HG02759 (cell line): Measurements from ENCODE around the gene TMEM214.
A peak's percentile ranks its signal among the peaks of the same experiment; 100 is the strongest.

Experiments
- ATAC-seq: cut with Tn5 transposase; IDR thresholded peaks from one replicate; pipeline ENCODE4 v1.9.1; 2021; ENCODE audit warnings: mild to moderate bottlenecking, moderate library complexity; ENCODE audit not compliant: unreplicated experiment

TMEM214 gene

DNA sequence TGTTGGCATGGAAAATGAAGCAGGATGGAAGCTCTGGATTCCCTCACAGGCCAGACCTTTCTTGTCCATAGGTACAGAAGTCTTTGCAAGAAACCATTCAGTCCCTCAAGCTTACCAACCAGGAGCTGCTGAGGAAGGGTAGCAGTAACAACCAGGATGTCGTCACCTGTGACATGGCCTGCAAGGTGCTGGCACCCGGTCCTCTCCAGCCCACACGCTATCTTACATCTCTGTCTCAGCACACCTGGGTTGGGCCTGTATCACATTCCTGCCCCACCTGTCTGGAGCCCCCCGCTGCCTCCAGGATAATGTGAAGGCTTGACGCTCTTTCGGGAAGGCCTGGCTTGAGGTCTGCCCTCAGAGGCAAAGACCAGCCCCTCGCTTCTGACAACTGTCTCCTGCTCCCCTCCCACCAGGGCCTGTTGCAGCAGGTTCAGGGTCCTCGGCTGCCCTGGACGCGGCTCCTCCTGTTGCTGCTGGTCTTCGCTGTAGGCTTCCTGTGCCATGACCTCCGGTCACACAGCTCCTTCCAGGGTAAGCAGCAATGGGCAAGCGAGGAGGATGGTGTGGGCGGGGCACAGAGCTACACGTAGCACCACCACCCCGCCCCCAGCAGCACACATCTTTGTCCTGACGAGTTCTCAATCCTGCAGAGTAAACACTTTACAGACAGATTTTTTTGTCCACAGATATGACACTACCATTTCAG lies 6.0 kb downstream of the TMEM214 start:
- ATAC-seq: no peak

- no peak for ATAC-seq
Measured at GRCh38 chr2:27039426-27039825, 6.7 kb downstream of the TMEM214 start.

DNA sequence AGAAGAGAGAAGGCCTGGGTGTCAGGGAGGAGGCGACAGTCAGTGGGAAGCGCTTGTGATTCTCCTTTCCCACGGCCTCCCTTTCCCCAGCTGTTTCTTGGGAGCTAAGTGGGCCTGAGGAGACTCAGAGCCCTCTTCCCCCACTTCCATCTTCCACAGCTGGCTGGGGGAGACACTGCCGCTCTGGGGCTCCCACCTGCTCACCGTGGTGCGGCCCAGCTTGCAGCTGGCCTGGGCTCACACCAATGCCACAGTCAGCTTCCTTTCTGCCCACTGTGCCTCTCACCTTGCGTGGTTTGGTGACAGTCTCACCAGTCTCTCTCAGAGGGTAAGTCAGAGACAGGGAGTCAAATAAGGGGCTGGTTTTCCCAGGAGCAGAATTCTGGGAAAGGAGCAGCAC lies 7.1 kb downstream of the TMEM214 start:
- no peak for ATAC-seq

DNA sequence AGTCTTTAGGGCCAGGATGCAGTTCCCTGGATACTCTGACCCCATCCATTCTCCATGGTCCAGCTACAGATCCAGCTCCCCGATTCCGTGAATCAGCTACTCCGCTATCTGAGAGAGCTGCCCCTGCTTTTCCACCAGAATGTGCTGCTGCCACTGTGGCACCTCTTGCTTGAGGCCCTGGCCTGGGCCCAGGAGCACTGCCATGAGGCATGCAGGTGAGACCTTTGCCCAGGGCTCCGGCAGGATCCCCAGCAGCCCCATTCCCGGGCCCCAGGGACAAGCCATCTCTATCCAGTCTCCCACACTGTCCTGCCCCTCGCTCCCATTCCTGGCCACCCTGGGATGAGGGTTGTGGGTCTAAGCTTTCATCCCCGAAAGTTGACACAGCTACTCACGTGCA lies 7.5 kb downstream of the TMEM214 start:
- no peak for ATAC-seq

- no peak for ATAC-seq
Measured at GRCh38 chr2:27041752-27042151, 9.0 kb downstream of the TMEM214 start.

DNA sequence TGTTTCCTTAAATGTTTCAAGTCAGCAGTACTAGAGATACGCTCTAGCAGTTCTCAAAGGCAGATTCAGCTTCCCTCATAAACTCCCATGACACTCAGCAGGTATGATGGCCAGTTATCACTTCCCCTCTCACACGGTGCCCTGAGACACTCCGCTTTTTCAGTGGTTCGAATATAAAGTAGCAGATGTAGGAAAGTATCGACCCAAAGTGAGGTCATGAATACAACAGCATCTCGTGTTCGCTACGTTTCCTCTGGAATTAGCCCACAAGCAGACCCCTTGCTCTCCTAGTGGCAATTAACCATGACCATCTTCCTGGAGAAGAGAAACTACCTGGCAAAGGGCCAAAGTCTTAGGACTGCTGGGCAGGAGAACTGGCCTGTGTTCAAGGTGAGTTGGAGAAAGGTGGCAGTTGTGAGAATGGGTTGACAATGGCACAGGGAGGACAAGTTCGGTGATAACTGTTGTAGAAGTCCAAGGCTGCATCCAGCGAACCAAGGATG lies 9.4 kb downstream of the TMEM214 start:
- ATAC-seq: no peak

- no peak for ATAC-seq
Measured at GRCh38 chr2:27042985-27043634, 10.3 kb downstream of the TMEM214 start.

GRCh38 chr2:27049422-27050280 lies 16.9 kb downstream of the TMEM214 start:
- peak; percentile 27 for ATAC-seq

DNA sequence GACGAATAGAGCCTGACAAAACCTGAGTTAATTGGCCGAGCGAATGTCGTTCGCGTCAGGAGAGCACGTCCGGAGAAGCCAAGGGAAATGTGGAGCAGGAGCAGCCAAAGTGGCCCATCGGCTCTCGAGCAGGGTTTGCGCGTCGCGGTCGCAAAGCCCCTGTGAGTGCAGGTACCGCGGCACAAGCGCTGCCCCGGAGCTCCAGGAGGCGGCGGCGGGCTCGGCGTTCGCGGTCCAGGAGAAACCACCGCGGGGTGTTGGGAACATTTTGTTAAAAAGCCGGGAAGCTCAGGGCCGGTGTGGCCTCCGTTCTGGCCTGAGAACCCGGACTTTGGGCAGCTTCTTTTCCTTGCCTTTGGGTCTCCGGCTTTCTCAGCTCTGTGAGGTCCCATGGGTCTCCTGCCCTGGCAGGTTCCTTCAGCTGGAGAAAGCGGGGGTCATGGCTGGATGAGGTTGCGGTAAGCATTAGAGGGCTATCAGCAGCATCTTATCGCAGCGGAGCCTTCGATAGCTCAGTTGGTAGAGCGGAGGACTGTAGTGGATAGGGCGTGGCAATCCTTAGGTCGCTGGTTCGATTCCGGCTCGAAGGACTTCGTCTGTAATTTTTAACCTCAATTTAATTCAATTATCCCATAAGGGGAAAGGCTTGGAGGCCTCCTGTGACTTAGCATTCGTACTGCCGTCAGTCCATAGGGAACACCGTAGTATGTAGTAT lies 17.7 kb downstream of the TMEM214 start:
- ATAC-seq: peak; percentile 55

- ATAC-seq: peak; percentile 72
Measured at GRCh38 chr2:27050996-27051901, 18.5 kb downstream of the TMEM214 start, which contains the start of gene AGBL5. Gene AGBL5 (plus strand): TSS chr2:27051668. CDS start chr2:27052959, 1,291 bp downstream.

DNA sequence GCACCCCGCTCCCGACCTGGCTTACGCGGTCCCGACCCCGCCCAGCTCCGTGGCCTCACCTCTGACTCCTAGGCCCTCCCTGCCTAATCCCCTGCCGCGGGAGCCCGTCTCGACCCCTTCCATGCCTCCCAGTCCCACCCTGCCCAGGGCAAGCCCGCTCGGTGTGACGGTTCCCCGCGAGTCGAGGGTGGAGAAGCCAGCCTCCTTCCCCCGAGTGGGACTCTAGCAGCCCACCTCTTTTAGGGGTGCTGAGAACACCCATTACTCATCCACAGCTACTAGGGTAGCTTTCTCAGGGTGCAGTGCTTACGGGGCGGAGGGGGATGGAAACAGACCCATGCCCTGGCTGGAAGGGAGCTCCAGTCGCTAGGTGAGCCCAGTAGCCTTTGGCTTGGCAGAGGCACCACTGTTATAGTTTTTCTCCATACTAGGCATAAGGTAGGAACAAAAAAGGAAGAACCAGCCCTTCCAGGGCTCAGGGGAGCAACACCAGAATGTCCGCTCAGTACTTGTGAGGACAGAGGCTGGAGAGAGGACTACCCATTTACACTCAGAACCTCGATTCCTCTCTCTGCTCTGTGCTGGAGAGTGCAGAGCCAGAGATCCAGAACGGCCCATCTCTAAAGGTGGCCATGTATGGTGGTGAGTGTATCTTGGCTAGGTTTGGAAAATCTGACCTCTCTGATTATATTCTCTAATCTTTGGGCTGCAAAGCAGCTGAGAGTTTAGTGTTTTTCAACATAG lies 19.3 kb downstream of the TMEM214 start:
- ATAC-seq: no peak

DNA sequence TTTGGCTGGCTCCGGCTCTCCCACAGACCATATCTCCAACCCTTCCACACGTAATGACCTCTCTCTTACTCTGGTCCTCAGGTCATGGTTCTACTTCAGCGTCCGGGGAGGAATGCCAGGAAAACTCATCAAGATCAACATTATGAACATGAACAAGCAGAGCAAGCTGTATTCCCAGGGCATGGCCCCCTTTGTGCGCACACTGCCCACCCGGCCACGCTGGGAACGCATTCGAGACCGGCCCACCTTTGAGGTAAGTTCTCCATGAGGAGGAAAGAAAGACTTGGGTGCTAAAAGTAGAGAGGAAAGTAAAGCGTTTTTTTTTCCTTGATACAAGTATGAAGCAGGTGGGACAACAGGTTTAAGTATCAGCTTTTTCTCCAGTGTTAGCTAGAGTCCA lies 20.6 kb downstream of the TMEM214 start:
- ATAC-seq: no peak

DNA sequence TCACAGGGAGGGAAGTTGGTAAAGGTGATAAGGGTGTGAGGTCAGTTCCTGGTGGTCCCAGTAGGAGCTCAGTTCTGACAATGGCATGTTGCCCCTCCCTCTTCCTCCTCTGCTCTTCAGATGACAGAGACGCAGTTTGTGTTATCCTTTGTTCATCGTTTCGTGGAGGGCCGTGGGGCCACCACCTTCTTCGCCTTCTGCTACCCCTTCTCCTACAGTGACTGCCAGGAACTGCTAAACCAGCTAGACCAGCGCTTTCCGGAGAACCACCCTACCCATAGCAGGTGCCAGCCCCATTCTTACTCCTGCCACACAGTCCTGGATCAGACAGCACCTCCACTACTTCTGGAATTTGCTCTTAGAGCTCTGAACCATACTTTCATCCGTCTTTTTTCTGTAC lies 21.0 kb downstream of the TMEM214 start:
- no peak for ATAC-seq

- no peak for ATAC-seq
Measured at GRCh38 chr2:27054721-27055120, 22.0 kb downstream of the TMEM214 start.

GRCh38 chr2:27057184-27057583 lies 24.4 kb downstream of the TMEM214 start:
- ATAC-seq: no peak

GRCh38 chr2:27058210-27058609 lies 25.4 kb downstream of the TMEM214 start:
- no peak for ATAC-seq

DNA sequence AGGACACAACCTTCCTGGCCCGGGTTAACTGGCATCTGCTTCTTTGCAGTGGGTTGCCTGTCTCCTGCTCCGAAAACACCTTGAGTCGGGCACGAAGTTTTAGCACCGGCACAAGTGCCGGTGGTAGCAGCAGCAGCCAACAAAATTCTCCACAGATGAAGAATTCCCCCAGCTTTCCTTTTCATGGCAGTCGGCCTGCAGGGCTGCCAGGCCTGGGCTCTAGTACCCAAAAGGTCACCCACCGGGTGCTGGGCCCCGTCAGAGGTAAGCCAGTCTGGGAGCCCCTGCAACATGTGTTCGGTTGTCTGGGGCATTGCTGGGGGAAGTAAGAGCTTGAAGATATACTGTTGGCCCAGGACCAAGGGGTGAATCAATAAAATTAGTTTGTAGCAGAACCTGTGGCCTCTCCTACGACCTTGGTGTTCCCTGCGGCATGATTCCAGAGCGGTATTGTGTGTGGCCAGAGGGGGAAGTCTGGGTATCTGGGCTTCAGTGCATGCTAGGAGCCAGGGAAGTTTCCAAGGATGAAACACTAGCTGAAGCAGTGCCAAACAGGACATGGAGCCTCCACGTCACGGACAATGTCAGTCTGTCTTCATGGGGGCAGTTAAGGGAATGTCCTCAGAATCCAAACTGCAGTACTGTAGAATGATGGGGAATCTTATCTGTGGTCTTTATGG lies 26.5 kb downstream of the TMEM214 start:
- no peak for ATAC-seq

DNA sequence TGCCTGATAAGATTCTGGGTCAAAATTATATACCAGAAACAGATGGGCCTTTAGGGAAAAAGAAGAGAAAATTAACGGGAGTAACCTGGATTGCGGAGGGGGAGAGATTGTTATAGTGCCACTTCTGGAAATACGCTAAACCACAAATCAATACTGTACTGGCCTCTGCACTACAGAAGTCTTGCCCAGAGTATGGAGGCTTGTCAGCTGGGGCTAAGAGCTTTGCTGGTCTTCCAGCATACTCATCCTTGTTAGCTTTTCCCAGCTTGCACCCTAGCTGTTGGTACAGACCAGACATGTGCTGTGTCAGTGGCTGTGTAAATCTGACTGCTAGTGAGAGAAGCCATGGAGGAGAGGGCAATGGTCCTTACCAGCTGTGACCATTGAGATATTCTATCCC lies 27.6 kb downstream of the TMEM214 start:
- ATAC-seq: no peak

DNA sequence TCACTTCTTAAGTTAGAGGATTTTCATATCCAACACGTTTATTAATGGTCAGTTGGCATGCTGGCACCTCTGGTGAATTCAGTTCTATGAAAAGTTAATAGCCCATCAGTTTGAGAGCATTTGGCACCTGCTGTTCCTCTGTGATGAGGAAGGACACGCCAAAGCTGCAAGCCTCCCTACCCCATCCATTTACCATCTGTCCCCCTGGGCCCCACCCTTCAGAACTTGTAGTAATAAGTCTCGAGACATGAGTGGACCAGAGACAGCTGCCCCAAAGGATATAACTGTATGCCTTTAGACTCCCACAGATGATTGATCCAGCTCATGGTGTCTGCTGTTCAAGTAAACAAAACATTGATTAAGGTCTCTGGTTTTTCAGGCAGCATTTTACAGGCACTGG lies 32.4 kb downstream of the TMEM214 start:
- ATAC-seq: no peak
